Measurements from ENCODE around the gene LPAR5. TPM values are rescaled to one million over a fixed set of nuclear protein-coding genes. Genes with fewer than 3 reads are reported as not detected.

The LPAR5 gene
- polyA plus RNA-seq, 3 donors, result 0.75 to 1.3 (median 1.2) TPM

- DNase-seq (ENCODE audit: low read depth in 3 of 3, low spot score in 2 of 3), result no peak
Measured at GRCh38 chr12:6569312-6569711, 66.4 kb downstream of the LPAR5 start.

Other genes starting within 250 kb of the LPAR5 start
- gene CD27, start 191.0 kb downstream of the LPAR5 start, polyA plus RNA-seq (ENCODE audit: insufficient read length in 3 of 3), result under 1 TPM; 0.31 to 0.98 (median 0.85) TPM
- 10 to 100 TPM; 13.5 to 23.0 (median 20.5) TPM for gene TAPBPL, start 183.9 kb downstream of the LPAR5 start, polyA plus RNA-seq (ENCODE audit: insufficient read length in 3 of 3)
- 10 to 100 TPM in 1 of 3 donors, 1 to 10 TPM in 2; 5.8 to 12.7 (median 9.0) TPM for gene VAMP1, start 165.3 kb downstream of the LPAR5 start, polyA plus RNA-seq (ENCODE audit: insufficient read length in 3 of 3)
- gene MRPL51, start 142.7 kb downstream of the LPAR5 start, polyA plus RNA-seq (ENCODE audit: insufficient read length in 3 of 3), result 100 to 1,000 TPM; 191 to 204 (median 196) TPM
- gene NCAPD2, start 141.9 kb downstream of the LPAR5 start, polyA plus RNA-seq (ENCODE audit: insufficient read length in 3 of 3), result 10 to 100 TPM; 53.5 to 57.1 (median 56.0) TPM
- 1,000 to 10,000 TPM; 1,949 to 2,148 (median 2,005) TPM for gene GAPDH, start 101.4 kb downstream of the LPAR5 start, polyA plus RNA-seq (ENCODE audit: insufficient read length in 3 of 3)
- gene IFFO1, start 79.9 kb downstream of the LPAR5 start, polyA plus RNA-seq (ENCODE audit: insufficient read length in 3 of 3), result 10 to 100 TPM; 10.2 to 12.2 (median 11.9) TPM
- 10 to 100 TPM; 22.2 to 24.5 (median 24.4) TPM for gene NOP2, start 67.7 kb downstream of the LPAR5 start, polyA plus RNA-seq (ENCODE audit: insufficient read length in 3 of 3)
- gene CHD4, start 28.6 kb downstream of the LPAR5 start, polyA plus RNA-seq (ENCODE audit: insufficient read length in 3 of 3), result 100 to 1,000 TPM; 277 to 287 (median 283) TPM
- gene ACRBP, start 11.5 kb upstream of the LPAR5 start, polyA plus RNA-seq (ENCODE audit: insufficient read length in 3 of 3), result 1 to 10 TPM; 3.5 to 4.7 (median 4.6) TPM
- gene ING4, start 27.2 kb upstream of the LPAR5 start, polyA plus RNA-seq (ENCODE audit: insufficient read length in 3 of 3), result 100 to 1,000 TPM; 125 to 134 (median 128) TPM
- gene ZNF384, start 53.4 kb upstream of the LPAR5 start, polyA plus RNA-seq (ENCODE audit: insufficient read length in 3 of 3), result 10 to 100 TPM; 73.2 to 86.0 (median 76.1) TPM
- 1 to 10 TPM; 8.1 to 9.0 (median 8.9) TPM for gene PIANP, start 64.9 kb upstream of the LPAR5 start, polyA plus RNA-seq (ENCODE audit: insufficient read length in 3 of 3)
- gene COPS7A, start 88.1 kb upstream of the LPAR5 start, polyA plus RNA-seq (ENCODE audit: insufficient read length in 3 of 3), result 10 to 100 TPM; 58.7 to 69.4 (median 63.4) TPM
- 100 to 1,000 TPM; 184 to 208 (median 196) TPM for gene MLF2, start 117.2 kb upstream of the LPAR5 start, polyA plus RNA-seq (ENCODE audit: insufficient read length in 3 of 3)
- gene PTMS, start 130.4 kb upstream of the LPAR5 start, polyA plus RNA-seq (ENCODE audit: insufficient read length in 3 of 3), result 100 to 1,000 TPM; 498 to 577 (median 564) TPM
- 1 to 10 TPM in 1 of 3 donors, under 1 TPM in 2; 0.75 to 1.7 (median 0.90) TPM for gene LAG3, start 136.6 kb upstream of the LPAR5 start, polyA plus RNA-seq (ENCODE audit: insufficient read length in 3 of 3)
- gene CD4, start 153.6 kb upstream of the LPAR5 start, polyA plus RNA-seq (ENCODE audit: insufficient read length in 3 of 3), result 10 to 100 TPM; 28.0 to 32.4 (median 31.7) TPM
- 10 to 100 TPM; 22.1 to 28.7 (median 24.7) TPM for gene GPR162, start 185.9 kb upstream of the LPAR5 start, polyA plus RNA-seq (ENCODE audit: insufficient read length in 3 of 3)
- 10 to 100 TPM; 22.8 to 27.5 (median 24.6) TPM for gene P3H3, start 192.4 kb upstream of the LPAR5 start, polyA plus RNA-seq (ENCODE audit: insufficient read length in 3 of 3)
- gene GNB3, start 205.0 kb upstream of the LPAR5 start, polyA plus RNA-seq (ENCODE audit: insufficient read length in 3 of 3), result 1 to 10 TPM; 3.7 to 4.3 (median 4.3) TPM
- gene CDCA3, start 215.3 kb upstream of the LPAR5 start, polyA plus RNA-seq (ENCODE audit: insufficient read length in 3 of 3), result 10 to 100 TPM; 20.5 to 23.3 (median 22.7) TPM
- 10 to 100 TPM; 56.7 to 63.5 (median 61.2) TPM for gene USP5, start 216.2 kb upstream of the LPAR5 start, polyA plus RNA-seq (ENCODE audit: insufficient read length in 3 of 3)
- gene TPI1, start 231.6 kb upstream of the LPAR5 start, polyA plus RNA-seq (ENCODE audit: insufficient read length in 3 of 3), result 100 to 1,000 TPM; 611 to 637 (median 629) TPM
- 10 to 100 TPM in 2 of 3 donors, 1 to 10 TPM in 1; 7.4 to 13.7 (median 13.2) TPM for gene SPSB2, start 237.3 kb upstream of the LPAR5 start, polyA plus RNA-seq (ENCODE audit: insufficient read length in 3 of 3)

Measured in right renal cortex interstitium (tissue), 3 donors.